Measurements from ENCODE around the gene LY6G6C.

LY6G6C gene

GRCh38 chr6:31707701-31708100 lies 13.8 kb downstream of the LY6G6C start:
- DNase-seq (ENCODE audit: low read depth) = no peak
- TF ChIP-seq MAX (IDR thresholded peaks at IDR 0.05; ENCODE audit: low read depth, low read length) (no peak), MYC (IDR thresholded peaks at IDR 0.05; ENCODE audit: low read depth, low read length) (no peak), POLR2A (IDR thresholded peaks at IDR 0.05; ENCODE audit: extremely low read depth, insufficient read length) (no peak), CTCF (IDR thresholded peaks at IDR 0.05; ENCODE audit: low read depth, low read length) (no peak)
- no peak overlapping the region for H3K4me3 ChIP-seq (ENCODE audit: low read depth, low read length)

- DNase-seq (ENCODE audit: low read depth) = no peak
- TF ChIP-seq POLR2A (IDR thresholded peaks at IDR 0.05; ENCODE audit: extremely low read depth, insufficient read length) = no peak
- H3K4me3 ChIP-seq (ENCODE audit: low read depth, low read length) = no peak within 1 kb of the TSS
These were observed 14.9 kb downstream of the LY6G6C start, which contains the start of gene LY6G6F for GRCh38 chr6:31706599-31706998. LY6G6F (plus strand) TSS chr6:31706866; CDS start chr6:31706907, 41 bp downstream.

GRCh38 chr6:31705931-31706330 lies 15.6 kb downstream of the LY6G6C start:
- TF ChIP-seq POLR2A (IDR thresholded peaks at IDR 0.05; ENCODE audit: extremely low read depth, insufficient read length) (no peak), CTCF (IDR thresholded peaks at IDR 0.05; ENCODE audit: low read depth, low read length) (no peak), MYC (IDR thresholded peaks at IDR 0.05; ENCODE audit: low read depth, low read length) (no peak), MAX (IDR thresholded peaks at IDR 0.05; ENCODE audit: low read depth, low read length) (no peak)
- no peak for DNase-seq (ENCODE audit: low read depth)
- H3K4me3 ChIP-seq (ENCODE audit: low read depth, low read length) = no peak overlapping the region

- TF ChIP-seq MAX (IDR thresholded peaks at IDR 0.05; ENCODE audit: low read depth, low read length) (peak; percentile 35), CTCF (IDR thresholded peaks at IDR 0.05; ENCODE audit: low read depth, low read length) (no peak), MYC (IDR thresholded peaks at IDR 0.05; ENCODE audit: low read depth, low read length) (peak; percentile 78), POLR2A (IDR thresholded peaks at IDR 0.05; ENCODE audit: extremely low read depth, insufficient read length) (peak; percentile 85)
- DNase-seq (ENCODE audit: low read depth) = peak; percentile 100
- peak within 1 kb of the TSS; percentile 97 for H3K4me3 ChIP-seq (ENCODE audit: low read depth, low read length)
These were observed 18.5 kb downstream of the LY6G6C start, which contains the start of gene ABHD16A for GRCh38 chr6:31702819-31703716. ABHD16A (minus strand) TSS chr6:31703324; CDS start chr6:31703281, 43 bp downstream.

GRCh38 chr6:31702405-31702818 lies 19.1 kb downstream of the LY6G6C start:
- H3K4me3 ChIP-seq (ENCODE audit: low read depth, low read length) = peak overlapping the region; percentile 97
- DNase-seq (ENCODE audit: low read depth) = no peak
- no peak for TF ChIP-seq MYC (IDR thresholded peaks at IDR 0.05; ENCODE audit: low read depth, low read length)
- no peak for TF ChIP-seq CTCF (IDR thresholded peaks at IDR 0.05; ENCODE audit: low read depth, low read length)
- no peak for TF ChIP-seq MAX (IDR thresholded peaks at IDR 0.05; ENCODE audit: low read depth, low read length)
- no peak for TF ChIP-seq POLR2A (IDR thresholded peaks at IDR 0.05; ENCODE audit: extremely low read depth, insufficient read length)

GRCh38 chr6:31701666-31702404 lies 19.7 kb downstream of the LY6G6C start:
- H3K4me3 ChIP-seq (ENCODE audit: low read depth, low read length) = peak overlapping the region; percentile 97
- no peak for DNase-seq (ENCODE audit: low read depth)
- TF ChIP-seq MYC (IDR thresholded peaks at IDR 0.05; ENCODE audit: low read depth, low read length) = no peak
- no peak for TF ChIP-seq POLR2A (IDR thresholded peaks at IDR 0.05; ENCODE audit: extremely low read depth, insufficient read length)
- no peak for TF ChIP-seq CTCF (IDR thresholded peaks at IDR 0.05; ENCODE audit: low read depth, low read length)

Measured in NB4 (cell line).